Ectodermal cell (in vitro differentiated cells): Measurements from ENCODE around the gene TFPI.
A peak's percentile ranks its signal among the peaks of the same experiment; 100 is the strongest.
"Not testable (repeated sequence)": the region's sequence is repeated elsewhere in the genome, so short reads cannot be mapped to it uniquely, and the experiment has no call there.

Experiments used
- H3K27ac ChIP-seq: 2 replicates; pipeline ENCODE4 v1.7.0; 2013; ENCODE audit warnings: mild to moderate bottlenecking, low read depth, low read length; ENCODE audit not compliant: insufficient read depth, poor library complexity, severe bottlenecking
- H3K27me3 ChIP-seq: 2 replicates; pipeline ENCODE4 v1.7.0; 2013; ENCODE audit warnings: mild to moderate bottlenecking, low read length; ENCODE audit not compliant: insufficient read depth, control insufficient read depth, poor library complexity, severe bottlenecking
- H3K36me3 ChIP-seq: one replicate; pipeline ENCODE4 v1.7.0; 2013; ENCODE audit warnings: low read length; ENCODE audit not compliant: control insufficient read depth, insufficient read depth
- H3K4me1 ChIP-seq: one replicate; pipeline ENCODE4 v1.7.0; 2013; ENCODE audit warnings: low read length; ENCODE audit not compliant: control insufficient read depth, insufficient read depth
- H3K4me3 ChIP-seq: 2 replicates; pipeline ENCODE4 v1.7.0; 2013; ENCODE audit warnings: low read depth, low read length, control low read depth; ENCODE audit not compliant: insufficient read depth
- H3K9me3 ChIP-seq: 2 replicates; pipeline ENCODE4 v1.7.0; 2013; ENCODE audit warnings: mild to moderate bottlenecking, low read length, moderate library complexity; ENCODE audit not compliant: control insufficient read depth
- WGBS, 2 experiments: methylation state at CpG; one replicate each; pipeline ENCODE4 v1.1.7; 2013; ENCODE audit warnings: missing lambda C conversion rate in 2 of 2; 5-methylcytosine and 5-hydroxymethylcytosine counted together

TFPI gene

DNA sequence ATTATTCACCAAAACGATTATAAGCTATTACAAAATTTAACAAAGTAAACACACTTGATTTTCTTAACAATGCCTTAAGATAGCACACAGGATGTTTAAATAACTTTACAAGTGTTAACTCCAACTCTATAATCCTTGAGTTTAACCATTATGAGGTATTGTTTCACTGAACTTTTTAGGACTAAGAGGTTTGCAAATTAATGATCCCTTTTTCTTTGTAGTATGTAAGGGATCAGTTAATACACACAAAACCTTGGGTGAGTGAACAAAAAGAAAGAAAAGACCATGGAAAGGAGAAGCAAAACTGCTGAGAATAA, 21.5 kb upstream of the TFPI start:
- Histone ChIP-seq H3K27ac (peak overlapping the region; percentile 33), H3K27me3 (no peaks in the 10 kb centered on the region), H3K4me3 (no peak overlapping the region), H3K4me1 (peaks cover 21% of the 10 kb centered on the region), H3K36me3 (no peaks in the 10 kb centered on the region), H3K9me3 (no peaks in the 10 kb centered on the region)
- WGBS, 2 experiments: 50% methylated on average over 1 of the region's 1 CpG

DNA sequence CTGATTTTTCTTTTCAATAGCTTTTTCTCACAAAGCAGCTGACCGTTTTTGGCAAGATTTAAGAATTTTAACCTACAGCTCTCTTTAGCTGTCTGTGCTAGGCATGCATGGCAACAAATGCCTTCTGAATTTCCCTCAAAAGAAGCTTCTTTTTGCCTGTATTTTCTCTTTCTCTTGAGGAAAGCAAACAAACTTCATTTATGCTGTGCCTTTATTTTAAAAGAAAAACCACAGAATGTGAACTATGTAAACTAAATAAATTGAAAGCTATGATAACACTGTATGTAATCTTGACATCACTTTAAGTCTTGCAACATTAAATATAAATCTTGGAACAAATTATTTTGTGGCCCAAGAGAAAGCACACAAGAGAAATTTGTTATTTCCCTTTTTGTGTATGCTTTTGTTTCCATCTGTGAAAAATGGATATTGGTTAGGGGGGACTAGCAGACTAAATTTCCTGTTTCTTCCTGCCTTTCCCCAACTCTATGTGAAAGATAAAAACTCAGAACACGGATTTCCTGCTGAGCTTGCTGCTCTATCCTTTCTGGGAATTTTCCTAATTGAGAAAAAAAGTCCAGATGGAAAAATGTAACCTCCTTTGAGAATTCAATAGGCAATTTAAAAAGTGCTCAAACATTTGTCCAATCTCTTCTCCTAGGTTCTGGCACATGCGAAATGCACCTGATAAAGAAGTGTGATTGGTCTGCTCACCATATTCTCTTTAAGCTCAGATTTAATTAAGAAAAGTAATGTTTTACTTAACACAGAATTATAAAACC, 20.9 kb upstream of the TFPI start:
- 37 to 62% methylated on average over 2 to 3 of the region's 3 CpGs for WGBS, 2 experiments
- H3K36me3 ChIP-seq: no peaks in the 10 kb centered on the region
- no peaks in the 10 kb centered on the region for H3K27me3 ChIP-seq
- no peak overlapping the region for H3K4me3 ChIP-seq
- H3K4me1 ChIP-seq: peaks cover 21% of the 10 kb centered on the region
- H3K9me3 ChIP-seq: no peaks in the 10 kb centered on the region
- H3K27ac ChIP-seq: peak overlapping the region; percentile 33

DNA sequence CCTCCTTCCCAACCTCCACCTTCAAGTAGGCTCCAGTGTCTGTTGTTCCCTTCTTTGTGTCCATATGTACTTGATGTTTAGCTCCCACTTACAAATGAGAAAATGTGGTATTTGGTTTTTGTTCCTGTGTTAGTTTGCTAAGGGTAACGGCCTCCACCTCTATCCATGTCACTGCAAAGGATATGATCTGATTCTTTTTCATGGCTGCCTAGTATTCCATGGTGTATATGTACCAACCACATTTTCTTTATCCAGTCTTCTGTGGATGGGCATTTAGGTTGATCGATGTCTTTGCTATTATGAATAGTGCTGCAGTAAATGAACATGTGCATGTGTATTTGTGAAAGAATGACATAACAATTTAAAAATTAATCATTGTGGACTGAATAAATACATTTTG, 19.5 kb upstream of the TFPI start:
- H3K27me3 ChIP-seq: no peaks in the 10 kb centered on the region
- H3K4me3 ChIP-seq: no peak overlapping the region
- peaks cover 21% of the 10 kb centered on the region for H3K4me1 ChIP-seq
- H3K9me3 ChIP-seq: no peaks in the 10 kb centered on the region
- WGBS, 2 experiments: 90 to 91% methylated on average over 1 to 2 of the region's 2 CpGs
- no peak overlapping the region for H3K27ac ChIP-seq
- H3K36me3 ChIP-seq: no peaks in the 10 kb centered on the region

DNA sequence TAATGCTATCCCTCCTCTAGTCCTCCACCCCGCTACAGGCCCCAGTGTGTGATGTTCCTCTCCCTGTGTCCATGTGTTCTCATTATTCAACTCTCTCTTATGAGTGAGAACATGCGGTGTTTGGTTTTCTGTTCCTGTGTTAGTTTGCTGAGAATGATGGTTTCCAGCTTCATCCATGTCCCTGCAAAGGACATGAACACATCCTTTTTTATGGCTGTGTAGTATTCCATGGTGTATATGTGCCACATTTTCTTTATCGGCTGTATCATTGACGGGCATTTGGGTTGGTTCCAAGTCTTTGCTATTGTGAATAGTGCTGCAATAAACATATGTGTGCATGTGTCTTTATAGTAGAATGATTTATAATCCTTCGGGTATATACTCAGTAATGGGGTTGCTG, 17.8 kb upstream of the TFPI start:
- not testable (repeated sequence) for H3K27me3 ChIP-seq, H3K4me3 ChIP-seq, H3K9me3 ChIP-seq, H3K36me3 ChIP-seq, H3K27ac ChIP-seq
- WGBS, 2 experiments: 97 to 100% methylated on average over 3 to 5 of the region's 5 CpGs
- H3K4me1 ChIP-seq: peaks cover 15% of the 10 kb centered on the region

DNA sequence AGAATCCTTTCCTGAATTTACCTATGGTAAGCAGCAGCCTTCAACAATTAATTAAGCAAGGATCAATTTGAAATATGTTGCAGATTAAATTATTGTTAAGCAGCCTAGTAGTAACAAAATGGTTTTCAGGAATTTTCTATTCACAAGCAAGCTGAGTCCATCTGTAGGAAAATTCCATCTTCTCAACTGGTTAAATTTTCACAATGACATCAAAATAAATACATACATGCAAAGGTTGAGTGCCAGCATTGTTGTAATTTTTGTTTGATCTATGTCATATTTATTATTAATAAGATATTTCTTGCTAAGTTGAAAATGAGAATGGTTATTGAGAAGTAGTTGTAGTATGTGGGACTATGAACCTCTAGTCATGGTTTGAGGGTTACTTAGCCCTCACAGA, 15.3 kb upstream of the TFPI start:
- Histone ChIP-seq H3K4me1 (no peaks in the 10 kb centered on the region), H3K27ac (no peak overlapping the region), H3K9me3 (no peaks in the 10 kb centered on the region), H3K4me3 (no peak overlapping the region), H3K36me3 (no peaks in the 10 kb centered on the region), H3K27me3 (no peaks in the 10 kb centered on the region)

DNA sequence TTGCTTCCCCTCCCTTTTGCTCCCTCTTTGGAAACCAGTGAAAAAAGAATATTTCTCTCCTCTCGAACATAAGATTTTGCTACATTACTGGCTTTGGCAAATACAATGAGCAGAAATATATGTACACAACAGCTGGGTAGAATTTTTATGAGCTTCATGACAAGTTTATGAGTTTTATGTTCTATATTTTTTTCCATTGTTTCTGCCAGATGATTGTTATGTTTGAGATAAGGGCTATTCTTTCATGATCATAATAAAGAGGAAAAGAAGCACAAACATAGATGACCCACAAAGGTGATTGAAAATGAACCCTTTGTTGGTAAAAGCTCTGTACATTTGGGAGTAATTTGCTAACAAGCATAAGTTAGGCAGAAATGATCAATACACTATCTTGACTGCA, 14.8 kb upstream of the TFPI start:
- Histone ChIP-seq H3K9me3 (no peaks in the 10 kb centered on the region), H3K27me3 (no peaks in the 10 kb centered on the region), H3K4me3 (no peak overlapping the region), H3K27ac (no peak overlapping the region), H3K4me1 (no peaks in the 10 kb centered on the region), H3K36me3 (no peaks in the 10 kb centered on the region)
- WGBS, 2 experiments: 83 to 88% methylated on average over 1 of the region's 1 CpG

DNA sequence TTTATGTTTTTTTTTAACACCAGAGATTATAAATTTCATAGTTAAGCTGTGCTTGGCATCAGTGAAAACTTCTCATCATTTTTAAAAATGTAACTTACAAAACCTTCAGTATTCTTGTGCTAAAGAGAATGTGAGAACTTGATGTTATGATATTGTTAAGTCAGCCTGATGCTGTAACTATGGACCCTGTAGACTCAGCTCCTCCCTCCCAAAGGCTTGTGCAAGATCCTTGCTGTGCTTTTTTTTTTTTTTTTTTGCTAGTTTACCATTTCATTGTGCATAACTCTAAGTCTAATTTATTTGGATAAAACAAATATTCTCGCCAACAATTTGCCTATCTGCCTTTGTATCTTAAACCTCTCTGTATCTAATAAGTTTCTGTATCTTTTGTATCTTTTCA, 12.9 kb upstream of the TFPI start:
- Histone ChIP-seq H3K36me3 (no peaks in the 10 kb centered on the region), H3K27me3 (no peaks in the 10 kb centered on the region), H3K4me3 (no peak overlapping the region), H3K9me3 (no peaks in the 10 kb centered on the region), H3K27ac (no peak overlapping the region), H3K4me1 (no peaks in the 10 kb centered on the region)
- WGBS, 2 experiments: 88% methylated on average over 1 of the region's 1 CpG; no CpG with 5 or more reads in 1 of the 2 experiments

DNA sequence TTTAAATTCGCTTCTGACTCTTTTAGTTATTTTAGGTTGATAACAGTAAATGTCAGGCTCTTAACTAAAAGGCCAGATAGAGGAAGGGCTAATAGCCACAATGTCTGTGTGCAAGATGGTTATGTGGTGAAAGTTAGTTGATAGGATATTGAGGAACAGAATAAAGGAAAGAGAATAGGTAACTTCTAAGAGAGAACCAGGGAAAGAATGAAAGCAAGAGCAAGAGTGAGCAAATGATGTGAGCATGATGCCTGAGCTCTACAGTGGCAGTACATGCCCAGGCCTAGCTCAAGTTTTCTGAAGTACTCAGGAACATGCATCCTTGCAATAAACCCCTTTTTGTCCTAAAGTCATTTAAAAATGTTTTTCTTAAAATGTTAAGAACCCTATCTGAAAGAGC, 12.5 kb upstream of the TFPI start:
- Histone ChIP-seq H3K4me3 (no peak overlapping the region), H3K27ac (no peak overlapping the region), H3K27me3 (no peaks in the 10 kb centered on the region), H3K36me3 (no peaks in the 10 kb centered on the region), H3K9me3 (no peaks in the 10 kb centered on the region), H3K4me1 (no peaks in the 10 kb centered on the region)
- 86 to 100% methylated on average over 1 of the region's 1 CpG for WGBS, 2 experiments

DNA sequence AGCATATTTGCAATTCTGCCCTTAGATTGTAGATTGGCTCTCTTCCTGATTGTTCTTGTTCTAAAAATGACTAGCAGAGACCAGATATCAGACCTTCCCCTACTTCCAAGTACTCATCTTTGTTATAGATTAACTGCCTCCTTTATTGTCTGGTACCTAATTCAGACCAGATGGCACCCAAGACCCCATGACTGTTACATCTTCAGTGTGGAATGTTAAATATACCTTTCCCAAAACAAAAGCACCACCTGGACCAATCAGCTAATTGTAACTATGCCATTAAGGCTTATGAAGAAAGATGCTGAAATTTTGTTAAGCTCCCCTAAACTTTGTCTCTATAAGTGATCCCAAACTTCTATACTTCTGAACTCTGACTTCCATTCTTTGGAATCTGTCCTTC, 12.0 kb upstream of the TFPI start:
- Histone ChIP-seq H3K9me3 (no peaks in the 10 kb centered on the region), H3K27me3 (no peaks in the 10 kb centered on the region), H3K4me3 (no peak overlapping the region), H3K27ac (no peak overlapping the region), H3K36me3 (no peaks in the 10 kb centered on the region), H3K4me1 (no peaks in the 10 kb centered on the region)

DNA sequence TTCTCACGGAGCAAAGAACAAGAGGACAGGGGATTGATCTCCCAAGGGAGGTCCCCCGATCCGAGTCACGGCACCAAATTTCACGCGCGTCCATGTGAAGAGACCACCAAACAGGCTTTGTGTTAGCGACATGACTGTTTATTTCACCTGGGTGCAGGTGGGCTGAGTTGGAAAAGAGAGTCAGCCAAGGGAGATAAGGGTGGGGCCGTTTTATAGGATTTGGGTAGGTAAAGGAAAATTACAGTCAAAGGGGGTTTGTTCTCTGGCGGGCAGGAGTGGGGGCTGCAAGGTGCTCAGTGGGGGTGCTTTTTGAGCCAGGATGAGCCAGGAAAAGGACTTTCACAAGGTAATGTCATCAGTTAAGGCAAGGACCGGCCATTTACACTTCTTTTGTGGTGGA, 11.4 kb upstream of the TFPI start:
- not testable (repeated sequence) for H3K36me3 ChIP-seq, H3K4me3 ChIP-seq, H3K4me1 ChIP-seq, H3K27me3 ChIP-seq, H3K9me3 ChIP-seq, H3K27ac ChIP-seq
- 65 to 67% methylated on average over 9 of the region's 11 CpGs for WGBS, 2 experiments

DNA sequence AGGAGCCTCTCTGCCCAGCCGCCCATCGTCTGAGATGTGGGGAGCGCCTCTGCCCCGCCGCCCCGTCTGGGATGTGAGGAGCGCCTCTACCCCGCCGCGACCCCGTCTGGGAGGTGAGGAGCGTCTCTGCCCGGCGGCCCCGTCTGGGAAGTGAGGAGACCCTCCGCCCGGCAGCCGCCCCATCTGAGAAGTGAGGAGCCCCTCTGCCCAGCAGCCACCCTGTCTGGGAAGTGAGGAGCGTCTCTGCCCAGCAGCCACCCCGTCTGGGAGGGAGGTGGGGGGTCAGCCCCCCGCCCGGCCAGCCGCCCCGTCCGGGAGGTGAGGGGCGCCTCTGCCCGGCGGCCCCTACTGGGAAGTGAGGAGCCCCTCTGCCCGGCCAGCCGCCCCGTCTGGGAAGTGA, 2.3 kb upstream of the TFPI start:
- WGBS, 2 experiments: 96 to 97% methylated on average over 31 of the region's 31 CpGs
- not testable (repeated sequence) for H3K9me3 ChIP-seq, H3K4me1 ChIP-seq, H3K27me3 ChIP-seq, H3K4me3 ChIP-seq, H3K27ac ChIP-seq, H3K36me3 ChIP-seq
